Renal cortical epithelial cell (primary cell): ENCODE results near the gene SLC6A7. TPM values are rescaled to one million over a fixed set of nuclear protein-coding genes. Genes with fewer than 3 reads are reported as not detected.
A peak's percentile ranks its signal among the peaks of the same experiment; 100 is the strongest.

Source experiments
- DNase-seq: peaks from one replicate; pipeline ENCODE4 v3.0.0-alpha.2; 2011; ENCODE audit warnings: low read depth
- total RNA-seq: library from RNA; depleted of rRNA; stranded (reverse); fragments of >200 nt; gene quantifications from 2 replicates; pipeline ENCODE4 v1.2.3, GENCODE V29; 2014

The SLC6A7 gene
- total RNA-seq, 1 donor from 2014 or later, result not detected

DNA sequence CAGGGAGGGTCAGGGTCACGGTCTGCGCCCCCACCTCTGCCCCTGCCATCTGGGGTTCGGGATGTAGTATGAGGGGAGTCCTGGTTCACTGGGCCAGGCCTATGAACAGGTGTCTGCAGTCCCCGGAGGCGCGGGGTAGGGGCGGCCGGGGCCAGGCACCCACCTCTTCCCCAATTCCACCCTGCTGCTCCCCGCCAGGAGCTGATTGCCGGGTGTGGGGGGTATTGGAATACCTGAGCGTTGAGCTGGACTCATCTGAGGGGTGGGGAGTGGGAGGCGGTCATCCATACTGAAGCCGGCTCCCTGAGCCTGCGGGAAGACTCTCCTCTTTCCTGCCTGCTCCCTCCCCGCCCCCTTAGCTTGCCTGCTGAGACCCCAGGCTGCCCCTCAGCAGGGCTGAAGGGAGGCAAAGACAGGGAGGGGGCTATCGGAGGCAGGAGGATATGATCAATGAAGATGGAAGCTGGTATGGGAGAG, 679 bp downstream of the SLC6A7 start:
- no peak for DNase-seq

DNA sequence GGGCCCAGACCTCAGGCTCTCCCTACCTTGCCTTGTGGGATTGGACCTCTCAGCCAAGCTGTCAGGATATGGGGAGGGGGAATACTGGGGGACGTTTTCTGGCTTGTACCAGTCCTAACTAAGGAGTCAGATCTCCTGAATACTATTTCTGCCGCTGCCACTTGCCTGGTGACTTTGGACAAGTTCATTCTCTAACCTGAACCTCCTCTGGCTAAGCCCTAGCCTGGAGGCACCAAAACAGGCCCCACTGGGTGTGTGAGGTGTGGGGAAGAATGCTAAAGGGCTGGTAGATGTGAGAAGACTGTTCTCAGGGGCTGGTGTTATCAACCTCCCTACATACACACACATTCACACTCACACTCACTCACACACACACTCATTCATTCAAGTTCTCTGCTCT, 1.1 kb downstream of the SLC6A7 start:
- no peak for DNase-seq

DNA sequence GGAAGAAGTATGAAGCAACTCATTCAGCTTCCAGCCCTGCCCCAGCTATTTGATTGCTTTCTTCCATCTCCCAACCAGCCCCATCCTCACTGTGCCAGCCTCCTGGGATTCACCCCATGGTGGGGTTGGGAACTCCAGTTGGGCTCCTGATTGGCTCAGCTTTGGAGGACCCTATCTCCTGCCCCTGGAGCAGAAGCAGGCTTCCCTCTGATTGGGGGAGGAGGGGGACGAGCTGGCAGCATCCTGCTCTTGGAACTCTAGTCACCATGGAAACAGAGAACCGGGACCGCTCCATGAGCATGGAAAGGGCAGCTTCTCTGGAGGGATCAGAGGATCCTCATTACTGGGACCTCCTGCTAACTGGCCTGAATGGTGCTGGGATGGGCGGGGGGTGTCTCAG, 2.6 kb downstream of the SLC6A7 start:
- no peak for DNase-seq

DNA sequence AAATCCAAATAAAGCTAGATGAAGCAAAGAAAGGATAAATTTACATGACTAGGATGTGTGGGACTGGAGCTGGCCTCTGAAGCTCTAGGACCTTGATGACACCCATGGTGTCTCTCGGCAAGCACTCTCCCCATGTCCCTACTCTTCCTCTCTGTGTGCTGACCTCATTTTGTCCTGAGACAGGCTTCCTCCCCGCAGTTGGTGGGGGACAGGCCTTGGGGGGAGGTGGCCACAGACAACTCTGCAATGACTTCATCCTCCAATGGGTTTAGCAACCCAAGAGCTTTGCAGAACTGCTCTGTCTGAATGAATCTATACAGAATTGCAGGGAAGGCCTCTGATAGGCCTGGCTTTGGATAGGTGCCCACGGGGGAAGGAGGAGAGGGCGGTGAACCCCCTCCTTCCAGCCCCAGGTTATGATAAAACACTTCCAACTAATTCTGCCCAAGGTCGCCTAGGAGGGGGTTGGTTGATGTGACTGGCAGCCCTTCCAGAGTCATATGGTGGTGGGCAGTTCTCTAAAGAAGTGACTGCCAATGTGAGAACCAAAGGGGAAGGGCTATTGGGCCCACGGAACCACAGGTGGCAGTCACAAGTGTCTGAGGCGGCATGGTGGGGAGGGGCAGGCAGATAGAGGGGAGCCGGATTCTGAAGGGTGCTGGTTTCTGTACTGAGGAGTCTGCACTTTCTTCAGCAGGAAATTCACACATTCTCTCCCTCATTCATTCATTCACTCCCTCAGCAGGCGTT, 6.0 kb downstream of the SLC6A7 start:
- no peak for DNase-seq

DNA sequence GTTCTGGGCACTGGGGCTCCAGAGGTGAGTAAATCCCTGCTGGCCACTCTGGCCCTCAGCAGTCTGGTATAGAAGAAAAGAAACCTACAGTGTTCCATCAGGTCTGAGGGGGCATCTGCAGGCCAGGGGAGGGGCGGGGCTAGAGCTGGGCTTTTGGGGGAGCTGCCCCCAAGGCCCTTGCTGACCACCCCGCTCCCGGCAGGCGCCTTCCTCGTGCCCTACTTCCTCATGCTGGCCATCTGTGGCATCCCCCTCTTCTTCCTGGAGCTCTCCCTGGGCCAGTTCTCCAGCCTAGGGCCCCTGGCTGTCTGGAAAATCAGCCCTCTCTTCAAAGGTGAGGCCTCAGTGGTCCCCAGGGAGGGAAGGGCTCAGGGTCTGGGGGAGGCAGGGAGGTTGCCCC, 6.7 kb downstream of the SLC6A7 start:
- no peak for DNase-seq

DNA sequence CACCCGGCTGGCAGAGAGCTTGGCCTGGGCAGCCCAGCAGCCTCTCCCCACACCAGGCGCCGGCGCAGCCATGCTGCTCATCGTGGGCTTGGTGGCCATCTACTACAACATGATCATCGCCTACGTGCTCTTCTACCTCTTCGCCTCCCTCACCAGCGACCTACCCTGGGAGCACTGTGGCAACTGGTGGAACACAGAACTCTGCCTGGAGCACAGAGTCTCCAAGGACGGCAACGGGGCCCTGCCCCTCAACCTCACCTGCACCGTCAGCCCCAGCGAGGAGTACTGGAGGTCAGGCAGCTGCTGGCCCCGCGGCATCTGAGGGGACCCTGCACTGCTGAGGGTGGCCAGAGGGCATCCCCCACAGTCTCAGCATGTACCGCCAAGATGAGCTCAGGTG, 7.1 kb downstream of the SLC6A7 start:
- no peak for DNase-seq

DNA sequence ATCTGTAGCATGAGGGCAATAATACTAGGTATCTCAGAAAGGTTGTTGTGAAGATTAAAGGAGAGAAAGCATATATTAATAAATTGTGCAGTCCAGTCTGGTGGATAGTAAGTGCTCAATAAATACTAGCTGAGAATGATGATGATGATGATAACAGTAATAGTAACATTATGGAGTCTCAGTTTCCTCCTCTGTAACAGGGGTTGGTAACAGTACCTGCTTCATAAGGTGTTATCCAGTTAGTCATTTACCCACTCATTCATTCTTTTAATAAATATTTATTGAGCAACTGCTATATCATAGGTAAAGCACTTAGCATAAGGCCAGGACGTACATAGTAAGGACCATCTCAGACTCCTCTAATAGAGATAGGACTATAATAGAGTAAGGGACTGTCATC, 7.6 kb downstream of the SLC6A7 start:
- DNase-seq, result no peak

DNA sequence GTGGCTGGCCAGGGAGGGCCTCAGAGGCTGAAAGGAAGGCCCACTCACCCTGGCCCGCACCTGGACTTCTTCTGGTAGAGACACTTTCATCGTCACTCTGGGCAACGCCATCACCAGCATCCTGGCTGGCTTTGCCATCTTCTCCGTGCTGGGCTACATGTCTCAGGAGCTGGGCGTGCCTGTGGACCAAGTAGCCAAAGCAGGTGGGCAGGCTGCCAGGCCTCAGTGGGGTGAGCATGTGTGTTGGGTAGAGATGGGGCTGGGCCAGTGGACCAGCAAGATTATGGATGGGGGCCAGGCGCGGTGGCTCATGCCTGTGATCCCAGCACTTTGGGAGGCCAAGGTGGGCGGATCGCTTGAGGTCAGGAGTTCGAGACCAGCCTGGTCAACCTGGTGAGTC, 12.6 kb downstream of the SLC6A7 start:
- no peak for DNase-seq

DNA sequence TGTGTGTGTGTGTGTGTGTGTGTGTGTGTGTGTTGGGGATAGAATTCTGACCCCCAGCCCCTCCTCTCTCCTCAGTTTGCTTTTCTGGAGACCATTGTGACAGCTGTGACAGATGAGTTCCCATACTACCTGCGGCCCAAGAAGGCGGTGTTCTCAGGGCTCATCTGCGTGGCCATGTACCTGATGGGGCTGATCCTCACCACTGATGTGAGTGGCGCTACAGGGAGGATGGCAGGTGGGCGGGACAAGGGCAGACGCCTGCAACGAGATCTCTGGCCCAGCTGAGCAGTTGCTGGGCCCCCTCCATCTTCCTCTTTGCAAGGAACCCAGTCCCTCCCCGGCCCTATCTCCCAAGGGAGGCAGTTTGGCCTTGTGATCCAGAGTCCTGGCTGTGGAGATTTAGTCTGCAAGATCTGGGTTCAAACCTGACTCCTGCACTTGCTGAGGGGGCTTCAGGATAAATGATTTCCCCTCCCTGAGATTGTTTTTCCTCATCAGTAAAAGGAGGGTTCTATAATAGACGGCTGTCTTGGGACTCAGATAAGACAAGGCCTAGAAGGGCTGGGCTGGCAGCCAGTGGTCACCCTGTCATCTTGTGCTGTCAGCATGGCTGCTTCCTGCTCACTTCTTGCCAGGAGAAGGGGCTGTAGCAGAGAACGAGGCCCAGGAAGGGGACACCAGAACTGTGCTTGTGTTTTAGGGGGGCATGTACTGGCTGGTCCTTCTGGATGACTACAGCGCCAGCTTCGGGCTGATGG, 14.1 kb downstream of the SLC6A7 start:
- DNase-seq, result no peak

DNA sequence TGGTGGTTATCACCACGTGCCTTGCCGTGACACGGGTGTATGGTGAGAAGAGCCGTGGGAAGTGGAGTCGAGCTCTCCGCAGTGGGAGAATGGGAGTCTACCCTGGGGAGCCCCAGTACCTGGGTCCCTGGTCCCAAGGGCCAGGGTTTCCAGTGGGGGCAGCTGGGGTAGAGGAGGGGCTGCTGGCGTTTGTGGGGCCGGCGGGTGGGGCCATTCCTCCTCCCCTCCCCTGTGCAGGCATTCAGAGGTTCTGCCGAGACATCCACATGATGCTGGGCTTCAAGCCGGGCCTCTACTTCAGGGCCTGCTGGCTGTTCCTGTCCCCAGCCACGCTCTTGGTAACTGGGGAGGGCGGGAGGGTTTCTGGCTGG, 14.7 kb downstream of the SLC6A7 start:
- no peak for DNase-seq

DNA sequence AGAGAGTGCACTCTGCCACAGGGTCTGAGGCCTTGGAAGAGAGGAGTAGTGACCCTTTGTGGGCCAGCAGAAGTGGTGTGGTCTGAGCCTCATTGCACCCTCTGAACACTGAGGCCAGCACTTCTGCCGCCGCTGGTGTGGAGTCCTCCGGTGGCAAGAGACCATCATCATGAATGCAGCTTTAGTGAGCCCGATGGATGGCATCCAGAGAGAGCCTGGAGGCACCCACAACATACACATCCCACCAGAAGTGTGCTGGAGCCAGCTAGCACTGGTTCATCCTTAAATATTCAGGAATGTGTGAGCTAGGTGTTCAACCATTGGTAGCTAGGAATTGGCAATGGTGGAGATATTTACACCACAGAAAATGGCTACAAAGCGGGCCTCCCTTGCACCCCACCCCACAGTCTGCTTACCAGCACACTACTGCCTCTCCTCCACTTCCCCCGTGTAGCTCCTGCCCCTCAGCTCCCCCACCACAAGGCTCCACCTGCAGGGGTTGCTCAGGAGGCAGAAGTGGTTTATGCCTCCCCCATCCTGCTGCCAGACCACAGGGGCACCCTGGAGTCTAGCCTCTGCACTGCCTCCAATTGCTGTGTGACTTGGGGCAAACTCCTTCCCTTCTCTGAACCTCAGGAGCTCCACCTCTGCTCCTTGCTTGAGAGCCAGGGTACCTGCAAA, 16.4 kb downstream of the SLC6A7 start:
- no peak for DNase-seq

DNA sequence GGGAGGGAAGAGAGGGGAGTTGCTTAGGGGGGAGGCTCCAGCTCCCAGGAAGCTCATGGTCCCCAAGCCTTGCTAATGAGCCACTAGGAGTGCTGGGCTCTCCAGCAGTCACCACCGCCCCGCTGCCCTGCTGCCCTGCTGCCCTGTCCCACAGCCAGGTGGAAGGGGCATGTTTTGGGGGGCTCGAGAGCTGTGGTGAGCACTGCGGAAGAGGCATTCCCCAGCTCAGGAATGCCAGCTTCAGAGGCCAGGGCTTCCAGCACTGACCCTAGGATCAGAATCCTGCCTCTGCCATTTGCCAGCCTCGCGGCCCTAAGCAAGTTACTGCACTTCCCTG, 16.9 kb downstream of the SLC6A7 start:
- no peak for DNase-seq

DNA sequence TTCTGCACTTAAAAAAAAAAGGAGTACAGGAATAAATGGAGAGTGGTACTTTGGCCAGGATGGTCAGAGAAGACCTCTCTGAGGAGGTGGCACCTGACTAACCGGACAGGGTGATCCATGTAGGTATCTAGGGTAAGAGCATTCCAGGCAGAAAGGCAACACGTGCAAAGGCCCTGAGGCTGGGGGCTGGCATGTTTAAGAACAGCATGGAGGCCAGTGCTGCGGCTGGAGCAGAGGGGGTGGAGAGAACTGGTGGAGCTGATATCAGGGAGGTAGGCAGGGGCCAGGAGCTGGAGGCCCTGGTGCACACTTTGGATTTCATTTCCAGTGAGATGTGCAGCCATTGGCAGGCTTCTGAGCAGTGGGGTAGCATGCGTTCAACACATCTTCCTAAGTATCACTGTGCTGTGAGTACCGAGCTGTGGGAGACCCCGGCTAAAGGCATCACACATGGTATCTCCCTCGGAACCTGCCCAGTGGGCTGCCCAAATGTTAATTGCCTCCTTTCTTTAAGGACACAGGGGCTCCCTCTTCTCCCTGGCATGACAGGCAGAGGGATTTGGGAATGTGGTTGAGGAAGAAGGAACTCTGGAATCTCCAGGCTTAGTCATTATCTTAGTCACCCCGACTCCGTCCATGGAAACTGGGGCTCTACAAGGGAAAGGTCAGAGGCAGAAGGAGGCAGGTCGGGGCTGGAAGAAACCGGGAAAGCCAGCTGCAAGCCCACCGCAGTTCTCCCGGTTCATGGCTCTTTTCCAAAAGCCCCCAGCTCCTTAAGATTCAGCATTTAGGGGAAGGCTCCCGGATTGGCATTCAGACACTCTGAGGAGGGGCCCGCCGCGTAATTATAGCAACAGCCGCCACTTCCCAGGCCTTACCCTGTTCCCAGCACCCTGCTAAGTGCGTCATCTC, 18.6 kb downstream of the SLC6A7 start:
- DNase-seq, result peak; percentile 18

DNA sequence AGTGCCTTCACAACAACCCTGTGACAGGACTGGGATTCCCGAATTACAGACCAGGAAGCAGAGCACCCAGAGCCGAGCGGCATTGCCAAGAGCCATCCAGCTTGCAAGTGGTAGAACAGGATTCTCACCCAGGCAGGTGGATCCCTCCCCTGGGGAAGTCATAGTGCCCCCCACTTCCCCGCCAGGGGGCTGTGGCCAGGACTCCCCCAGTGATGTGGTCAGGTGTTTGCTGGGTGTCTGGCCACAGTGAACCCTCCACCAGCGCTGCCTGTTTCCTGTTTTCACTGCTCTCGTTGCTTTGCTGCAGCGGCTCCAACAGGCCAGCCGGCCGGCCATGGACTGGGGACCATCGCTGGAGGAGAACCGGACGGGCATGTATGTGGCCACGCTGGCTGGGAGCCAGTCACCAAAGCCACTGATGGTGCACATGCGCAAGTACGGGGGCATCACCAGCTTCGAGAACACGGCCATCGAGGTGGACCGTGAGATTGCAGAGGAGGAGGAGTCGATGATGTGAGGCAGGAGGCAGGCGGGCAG, 19.3 kb downstream of the SLC6A7 start:
- DNase-seq, result no peak

DNA sequence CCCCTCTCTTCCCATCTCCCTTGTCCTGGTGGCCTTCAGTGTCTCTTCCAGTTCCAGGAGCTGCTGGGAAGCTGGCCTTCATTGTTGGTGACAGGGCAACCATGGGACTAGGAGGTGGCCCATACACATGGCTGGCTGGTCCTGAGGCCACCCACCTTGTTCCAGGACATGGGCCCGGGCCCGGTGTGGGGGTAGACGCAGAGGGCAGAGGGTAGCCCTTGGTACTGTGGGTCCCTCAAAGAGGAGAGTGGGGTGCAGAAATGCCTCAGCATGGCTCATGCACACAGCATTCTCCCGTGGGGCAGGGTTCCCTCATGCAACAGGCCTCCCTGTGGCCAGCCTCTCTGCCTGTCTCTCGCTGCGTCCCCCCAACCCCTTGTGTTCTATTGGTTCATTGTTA, 20.8 kb downstream of the SLC6A7 start:
- DNase-seq, result no peak

DNA sequence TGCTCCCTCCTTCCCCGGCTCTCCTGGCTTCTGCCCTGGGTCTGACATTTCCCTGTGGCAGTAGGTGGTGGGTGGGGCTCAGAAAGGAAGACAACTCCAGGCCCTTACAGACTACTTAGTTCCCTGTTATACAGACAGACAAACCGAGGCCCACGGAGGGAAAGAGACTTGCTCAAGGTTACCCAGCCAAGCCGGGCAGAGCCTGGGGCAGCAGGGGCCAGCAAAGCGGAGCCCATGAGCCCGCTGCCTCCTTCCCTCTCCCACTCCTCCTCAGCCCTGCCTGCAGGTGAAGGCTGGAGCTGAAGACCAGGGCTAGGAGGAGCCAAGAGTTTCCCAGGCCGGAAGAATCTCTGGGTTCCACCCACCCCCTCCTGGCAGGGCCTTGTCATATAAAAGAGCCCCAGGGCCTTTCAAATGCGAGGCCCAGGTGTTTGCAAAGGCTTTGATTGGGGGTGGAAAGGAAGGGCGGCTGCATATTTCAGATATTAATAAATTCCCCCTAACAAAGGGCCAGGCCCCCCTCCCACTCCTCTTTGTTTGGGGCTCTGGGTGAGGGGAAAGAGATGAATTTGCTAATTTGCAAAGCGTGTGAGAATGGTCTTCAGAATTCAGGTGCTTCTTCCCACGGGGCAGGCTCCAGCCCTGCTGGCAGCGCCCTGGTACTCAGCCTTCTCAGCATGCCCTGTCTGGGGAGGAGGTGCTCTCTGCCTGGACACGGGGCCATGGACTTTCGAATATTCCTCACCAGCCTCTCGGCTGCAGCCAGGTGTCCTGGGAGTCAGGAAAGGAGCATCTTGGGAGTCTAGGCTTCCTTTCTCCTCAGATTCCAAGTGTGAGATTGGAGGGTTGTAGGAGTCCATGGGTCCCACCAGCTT, 21.5 kb downstream of the SLC6A7 start:
- DNase-seq, result no peak

DNA sequence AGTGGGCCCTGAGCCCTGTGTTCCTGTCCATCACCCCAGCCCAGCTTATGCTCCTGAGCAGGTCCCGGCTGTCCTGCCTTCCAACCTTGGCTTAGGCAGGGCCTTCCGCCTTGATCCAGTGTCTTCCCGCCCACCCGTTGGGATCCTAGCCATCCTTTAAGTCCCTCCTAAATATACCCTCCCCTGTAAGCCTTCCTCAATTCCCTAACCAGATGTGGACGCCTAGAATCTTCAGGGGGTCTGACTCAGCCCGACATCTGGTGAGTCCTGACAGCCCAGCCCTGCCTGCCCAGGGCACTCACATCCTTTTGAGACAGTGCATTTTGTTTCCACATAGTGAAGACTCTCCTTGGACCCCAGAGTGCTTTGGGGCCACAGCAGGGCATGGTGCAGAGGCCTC, 23.7 kb downstream of the SLC6A7 start:
- no peak for DNase-seq

DNA sequence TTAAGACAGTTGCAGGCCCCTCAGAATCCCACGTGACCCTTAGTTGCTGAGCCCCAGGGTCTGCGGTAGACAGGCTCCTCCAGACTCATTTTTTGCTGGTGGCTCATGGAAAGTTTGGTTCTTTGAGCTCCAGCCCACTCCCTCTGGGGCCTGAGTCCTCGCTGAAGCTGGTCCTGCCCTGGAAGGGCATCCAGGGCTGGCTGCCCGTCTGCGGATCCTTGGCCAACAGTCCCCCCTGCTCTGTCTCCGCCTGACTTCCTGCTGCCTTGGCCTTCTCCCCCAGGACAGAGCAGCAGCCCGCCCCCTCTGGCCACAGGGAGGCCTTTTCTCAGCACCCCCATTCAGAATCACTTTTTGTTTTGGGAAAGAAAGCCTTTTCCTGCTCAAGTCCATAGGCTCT, 24.4 kb downstream of the SLC6A7 start:
- DNase-seq, result no peak

DNA sequence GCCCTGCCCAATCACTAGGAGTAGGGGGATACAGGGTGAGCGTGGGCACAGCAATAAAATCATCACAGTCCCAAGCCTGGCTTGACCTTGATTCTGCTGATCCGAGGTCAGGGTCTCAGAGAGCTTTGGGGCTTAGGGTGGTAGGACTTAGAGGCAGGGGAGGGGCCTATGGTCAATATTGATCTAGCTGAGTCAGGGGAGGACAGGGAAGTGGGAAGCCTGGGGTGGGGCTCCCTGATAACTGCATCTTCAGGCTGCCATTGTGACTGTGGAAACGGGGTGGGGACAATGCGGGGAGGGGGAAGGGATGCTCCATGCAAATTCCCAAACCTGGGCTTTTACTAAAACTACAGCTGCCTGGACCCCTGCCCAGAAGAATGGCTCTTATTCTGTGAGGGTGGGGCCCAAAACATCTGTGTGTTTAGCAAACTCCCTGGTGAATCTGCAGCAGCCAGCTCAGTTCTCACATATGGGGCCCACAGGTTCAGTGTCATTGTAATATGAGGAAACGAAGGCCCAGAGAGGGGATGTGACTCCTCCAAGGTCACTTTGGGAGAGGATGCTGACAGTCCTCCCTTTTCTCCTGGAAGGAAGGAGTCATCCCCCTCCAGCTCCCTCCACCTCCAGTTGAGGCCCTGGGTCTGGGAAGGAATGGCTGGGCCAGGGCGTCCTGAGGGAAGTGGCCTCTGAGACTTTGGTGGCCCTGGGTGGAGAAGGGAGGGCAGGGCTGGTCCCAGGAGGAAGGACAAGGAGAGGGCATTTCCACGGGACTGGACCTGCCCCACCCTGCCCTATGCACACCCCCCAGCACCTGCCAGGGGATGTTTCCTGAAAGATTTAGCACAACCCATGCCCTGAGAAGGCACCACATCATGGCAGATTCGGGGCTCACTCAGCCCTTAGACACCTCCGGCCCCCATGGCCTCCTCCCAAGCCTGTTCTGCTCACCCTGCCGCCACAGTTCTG, 26.4 kb downstream of the SLC6A7 start:
- no peak for DNase-seq
